UCSD-AML1 (cell line): ENCODE results near the gene PRKCA.
"Not testable (repeated sequence)": the region's sequence is repeated elsewhere in the genome, so short reads cannot be mapped to it uniquely, and the experiment has no call there.

Source experiments
- DNase-seq: peaks from one replicate; lab custom pipeline; 2025; ENCODE audit not compliant: unreplicated experiment; lab: John Stamatoyannopoulos, UW

PRKCA gene

GRCh38 chr17:66379996-66380395, 77.6 kb downstream of the PRKCA start:
- DNase-seq, result no peak

GRCh38 chr17:66381701-66382362, 79.4 kb downstream of the PRKCA start:
- DNase-seq, result no peak

GRCh38 chr17:66383333-66383732, 80.9 kb downstream of the PRKCA start:
- DNase-seq, result no peak

- DNase-seq, result no peak
These were observed 84.3 kb downstream of the PRKCA start for GRCh38 chr17:66386498-66387351.

GRCh38 chr17:66387392-66387981, 85.1 kb downstream of the PRKCA start:
- no peak for DNase-seq

GRCh38 chr17:66392783-66393437, 90.5 kb downstream of the PRKCA start:
- no peak for DNase-seq

- DNase-seq, result no peak
These were observed 93.5 kb downstream of the PRKCA start for GRCh38 chr17:66395961-66396360.

- no peak for DNase-seq
These were observed 95.1 kb downstream of the PRKCA start for GRCh38 chr17:66397486-66397885.

GRCh38 chr17:66398059-66398458, 95.6 kb downstream of the PRKCA start:
- DNase-seq, result no peak

GRCh38 chr17:66398617-66399016, 96.2 kb downstream of the PRKCA start:
- DNase-seq, result no peak

GRCh38 chr17:66399441-66399840, 97.0 kb downstream of the PRKCA start:
- no peak for DNase-seq

GRCh38 chr17:66400041-66400688, 97.8 kb downstream of the PRKCA start:
- DNase-seq, result not testable (repeated sequence)

GRCh38 chr17:66400698-66401097, 98.3 kb downstream of the PRKCA start:
- no peak for DNase-seq

- DNase-seq, result no peak
These were observed 99.0 kb downstream of the PRKCA start for GRCh38 chr17:66401364-66401763.

GRCh38 chr17:66403846-66404556, 101.6 kb downstream of the PRKCA start:
- peak; percentile 44 for DNase-seq

GRCh38 chr17:66405836-66406677, 103.6 kb downstream of the PRKCA start:
- no peak for DNase-seq

GRCh38 chr17:66406701-66407644, 104.6 kb downstream of the PRKCA start:
- DNase-seq, result no peak

- no peak for DNase-seq
These were observed 105.5 kb downstream of the PRKCA start for GRCh38 chr17:66407864-66408263.
